NB4 (cell line): ENCODE measurements around the gene UBE2I.
"Not testable (repeated sequence)": the region's sequence is repeated elsewhere in the genome, so short reads cannot be mapped to it uniquely, and the experiment has no call there.

Experiments used
- DNase-seq: peaks from one replicate; pipeline ENCODE4 v3.0.0; 2010; ENCODE audit warnings: low read depth
- H3K4me3 ChIP-seq: one replicate; pipeline ENCODE4 v1.5.1; 2011; ENCODE audit warnings: mild to moderate bottlenecking, low read depth, low read length, moderate library complexity
- MYC ChIP-seq: IDR thresholded peaks from 2 replicates; pipeline ENCODE4 v1.6.1; 2011; ENCODE audit warnings: low read depth, low read length
- POLR2A ChIP-seq: IDR thresholded peaks from 2 replicates; pipeline ENCODE4 v1.6.1; 2011; ENCODE audit warnings: mild to moderate bottlenecking; ENCODE audit not compliant: insufficient read length; ENCODE audit errors: extremely low read depth
- TF ChIP-seq, protein P1 (sequence below): IDR thresholded peaks from 2 replicates; pipeline ENCODE4 v1.6.1; 2011; ENCODE audit warnings: low read depth, low read length
- TF ChIP-seq, protein P2 (sequence below): IDR thresholded peaks from one replicate; pipeline ENCODE4 v1.5.1; 2012; ENCODE audit warnings: low read depth, low read length

Gene UBE2I

GRCh38 chr16:1263591-1264344 lies 45.7 kb upstream of the UBE2I start:
- no peak overlapping the region for H3K4me3 ChIP-seq
- TF ChIP-seq, protein P1, sequence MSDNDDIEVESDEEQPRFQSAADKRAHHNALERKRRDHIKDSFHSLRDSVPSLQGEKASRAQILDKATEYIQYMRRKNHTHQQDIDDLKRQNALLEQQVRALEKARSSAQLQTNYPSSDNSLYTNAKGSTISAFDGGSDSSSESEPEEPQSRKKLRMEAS: no peak
- no peak for TF ChIP-seq MYC
- TF ChIP-seq POLR2A: no peak
- TF ChIP-seq, protein P2, sequence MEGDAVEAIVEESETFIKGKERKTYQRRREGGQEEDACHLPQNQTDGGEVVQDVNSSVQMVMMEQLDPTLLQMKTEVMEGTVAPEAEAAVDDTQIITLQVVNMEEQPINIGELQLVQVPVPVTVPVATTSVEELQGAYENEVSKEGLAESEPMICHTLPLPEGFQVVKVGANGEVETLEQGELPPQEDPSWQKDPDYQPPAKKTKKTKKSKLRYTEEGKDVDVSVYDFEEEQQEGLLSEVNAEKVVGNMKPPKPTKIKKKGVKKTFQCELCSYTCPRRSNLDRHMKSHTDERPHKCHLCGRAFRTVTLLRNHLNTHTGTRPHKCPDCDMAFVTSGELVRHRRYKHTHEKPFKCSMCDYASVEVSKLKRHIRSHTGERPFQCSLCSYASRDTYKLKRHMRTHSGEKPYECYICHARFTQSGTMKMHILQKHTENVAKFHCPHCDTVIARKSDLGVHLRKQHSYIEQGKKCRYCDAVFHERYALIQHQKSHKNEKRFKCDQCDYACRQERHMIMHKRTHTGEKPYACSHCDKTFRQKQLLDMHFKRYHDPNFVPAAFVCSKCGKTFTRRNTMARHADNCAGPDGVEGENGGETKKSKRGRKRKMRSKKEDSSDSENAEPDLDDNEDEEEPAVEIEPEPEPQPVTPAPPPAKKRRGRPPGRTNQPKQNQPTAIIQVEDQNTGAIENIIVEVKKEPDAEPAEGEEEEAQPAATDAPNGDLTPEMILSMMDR: no peak

GRCh38 chr16:1264345-1265089 lies 44.9 kb upstream of the UBE2I start:
- no peak overlapping the region for H3K4me3 ChIP-seq
- DNase-seq: no peak
- TF ChIP-seq, protein P2: no peak
- TF ChIP-seq MYC (no peak), POLR2A (no peak)
- TF ChIP-seq, protein P1: no peak

More at GRCh38 chr16:1263591-1264344, 45.7 kb upstream of the UBE2I start:
- DNase-seq: no peak

GRCh38 chr16:1265090-1265630 lies 44.3 kb upstream of the UBE2I start:
- TF ChIP-seq POLR2A (no peak), MYC (no peak)
- TF ChIP-seq, protein P1: no peak
- TF ChIP-seq, protein P2: no peak
- no peak overlapping the region for H3K4me3 ChIP-seq
- DNase-seq: no peak

DNA sequence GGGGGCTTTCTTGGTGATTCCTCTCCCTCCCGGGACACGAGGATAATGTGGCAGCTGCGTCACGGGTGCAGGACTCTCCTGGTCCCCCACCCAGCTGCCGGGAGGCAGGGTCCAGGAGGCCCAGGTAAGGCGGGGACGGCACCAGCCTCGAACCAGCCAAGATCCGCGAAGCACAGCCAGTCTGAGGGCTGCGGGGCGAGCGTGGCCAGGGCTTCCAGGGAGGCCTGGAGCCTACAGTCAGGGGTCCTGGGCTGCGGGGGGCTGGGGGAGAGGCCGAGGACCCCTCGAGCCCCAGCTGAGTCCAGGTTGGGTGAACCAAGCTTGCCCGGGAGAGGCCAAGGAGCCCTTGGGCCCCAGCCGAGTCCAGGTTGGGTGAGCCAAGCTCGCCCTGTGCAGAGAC lies 43.6 kb upstream of the UBE2I start:
- DNase-seq: no peak
- H3K4me3 ChIP-seq: no peak overlapping the region
- TF ChIP-seq, protein P2: no peak
- TF ChIP-seq POLR2A: no peak

DNA sequence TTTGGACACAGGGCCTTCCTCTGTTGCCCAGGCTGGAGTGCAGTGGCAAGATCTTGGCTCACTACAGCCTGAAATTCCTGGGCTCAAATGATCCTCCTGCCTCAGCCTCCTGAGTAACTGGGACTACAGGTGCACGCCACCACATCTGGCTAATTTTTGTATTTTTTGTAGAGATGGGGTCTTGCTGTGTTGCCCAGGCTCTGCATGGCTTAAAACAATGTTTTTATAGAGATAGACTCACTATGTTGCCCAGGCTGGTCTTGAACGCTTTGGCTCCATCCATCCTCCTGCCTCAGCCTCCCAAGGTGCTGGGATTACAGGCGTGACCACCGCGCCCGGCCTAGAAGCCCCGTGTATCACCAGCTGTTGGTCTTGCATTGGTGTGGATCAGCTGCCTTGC lies 40.0 kb upstream of the UBE2I start:
- DNase-seq: not testable (repeated sequence)

GRCh38 chr16:1271380-1271723 lies 38.1 kb upstream of the UBE2I start:
- no peak for DNase-seq

More for the DNA sequence above, 40.0 kb upstream of the UBE2I start:
- not testable (repeated sequence) for H3K4me3 ChIP-seq

GRCh38 chr16:1271724-1272413 lies 37.6 kb upstream of the UBE2I start:
- DNase-seq, H3K4me3 ChIP-seq: not testable (repeated sequence)

More at GRCh38 chr16:1271380-1271723, 38.1 kb upstream of the UBE2I start:
- H3K4me3 ChIP-seq: no peak overlapping the region
- TF ChIP-seq, protein P1: no peak
- no peak for TF ChIP-seq POLR2A
